GM12864 (cell line): Measurements from ENCODE around the gene GLT6D1.

ENCODE experiments used
- DNase-seq: peaks from one replicate; pipeline ENCODE4 v3.0.0-alpha.2; 2011; ENCODE audit warnings: low read depth
- H3K4me3 ChIP-seq: 2 replicates; pipeline ENCODE4 v1.5.1; 2011; ENCODE audit warnings: mild to moderate bottlenecking, low read depth, low read length, control low read depth
- TF ChIP-seq, protein P1 (sequence below): IDR thresholded peaks from 2 replicates; pipeline ENCODE4 v1.5.1; 2011; ENCODE audit warnings: low read depth, mild to moderate bottlenecking, moderate library complexity, low read length, control low read depth, inconsistent platforms; ENCODE audit errors: missing control alignments

GLT6D1 gene

DNA sequence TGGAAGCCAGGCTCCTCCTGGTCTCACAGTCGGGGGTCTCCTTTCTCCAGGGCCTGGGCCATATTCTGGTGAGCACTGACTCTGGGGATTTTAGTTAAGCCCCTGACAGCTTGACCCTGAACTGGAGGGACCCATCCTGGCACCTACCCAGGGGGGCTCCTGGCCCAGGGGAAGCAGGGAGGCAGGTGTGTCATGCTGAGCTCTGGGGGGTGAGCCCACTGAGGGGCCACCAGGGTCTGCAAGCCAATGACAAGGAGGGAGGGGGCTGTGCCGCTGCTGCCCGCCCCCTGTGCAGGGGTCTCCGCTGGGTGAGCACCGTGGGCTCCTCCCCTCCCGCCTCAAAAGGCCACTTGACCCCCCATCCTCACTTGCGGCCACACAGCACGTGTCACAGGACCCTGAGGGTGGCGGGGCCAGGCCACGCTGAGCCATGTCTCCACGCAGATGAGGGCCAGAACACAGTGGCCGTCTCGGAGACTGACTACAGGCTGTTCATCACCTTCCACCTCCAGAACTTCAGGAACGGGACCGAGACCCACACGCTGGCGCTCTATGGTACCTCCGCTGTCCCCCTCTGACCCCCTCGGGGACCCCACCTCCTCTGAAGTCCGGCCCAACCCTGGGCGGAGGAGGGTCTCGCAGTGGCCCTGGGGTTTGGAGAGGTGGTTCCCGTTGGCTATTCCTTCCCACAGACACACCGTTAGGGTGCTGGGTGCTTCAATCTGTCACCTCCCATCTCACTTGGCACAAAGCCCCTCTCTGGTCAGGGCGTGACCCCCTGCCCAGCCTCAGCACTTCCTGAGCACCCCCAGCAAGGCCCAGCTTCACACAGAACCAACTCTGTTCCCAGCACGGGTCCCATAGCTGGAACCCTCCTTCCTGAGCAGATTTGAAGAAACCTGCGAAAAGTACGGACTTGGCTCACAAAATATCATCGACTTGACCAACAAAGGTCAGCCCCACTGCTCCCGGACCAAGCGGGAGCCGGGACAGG, 25.8 kb upstream of the GLT6D1 start:
- TF ChIP-seq, protein P1, sequence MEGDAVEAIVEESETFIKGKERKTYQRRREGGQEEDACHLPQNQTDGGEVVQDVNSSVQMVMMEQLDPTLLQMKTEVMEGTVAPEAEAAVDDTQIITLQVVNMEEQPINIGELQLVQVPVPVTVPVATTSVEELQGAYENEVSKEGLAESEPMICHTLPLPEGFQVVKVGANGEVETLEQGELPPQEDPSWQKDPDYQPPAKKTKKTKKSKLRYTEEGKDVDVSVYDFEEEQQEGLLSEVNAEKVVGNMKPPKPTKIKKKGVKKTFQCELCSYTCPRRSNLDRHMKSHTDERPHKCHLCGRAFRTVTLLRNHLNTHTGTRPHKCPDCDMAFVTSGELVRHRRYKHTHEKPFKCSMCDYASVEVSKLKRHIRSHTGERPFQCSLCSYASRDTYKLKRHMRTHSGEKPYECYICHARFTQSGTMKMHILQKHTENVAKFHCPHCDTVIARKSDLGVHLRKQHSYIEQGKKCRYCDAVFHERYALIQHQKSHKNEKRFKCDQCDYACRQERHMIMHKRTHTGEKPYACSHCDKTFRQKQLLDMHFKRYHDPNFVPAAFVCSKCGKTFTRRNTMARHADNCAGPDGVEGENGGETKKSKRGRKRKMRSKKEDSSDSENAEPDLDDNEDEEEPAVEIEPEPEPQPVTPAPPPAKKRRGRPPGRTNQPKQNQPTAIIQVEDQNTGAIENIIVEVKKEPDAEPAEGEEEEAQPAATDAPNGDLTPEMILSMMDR: no peak
- H3K4me3 ChIP-seq: no peak overlapping the region
- no peak for DNase-seq

DNA sequence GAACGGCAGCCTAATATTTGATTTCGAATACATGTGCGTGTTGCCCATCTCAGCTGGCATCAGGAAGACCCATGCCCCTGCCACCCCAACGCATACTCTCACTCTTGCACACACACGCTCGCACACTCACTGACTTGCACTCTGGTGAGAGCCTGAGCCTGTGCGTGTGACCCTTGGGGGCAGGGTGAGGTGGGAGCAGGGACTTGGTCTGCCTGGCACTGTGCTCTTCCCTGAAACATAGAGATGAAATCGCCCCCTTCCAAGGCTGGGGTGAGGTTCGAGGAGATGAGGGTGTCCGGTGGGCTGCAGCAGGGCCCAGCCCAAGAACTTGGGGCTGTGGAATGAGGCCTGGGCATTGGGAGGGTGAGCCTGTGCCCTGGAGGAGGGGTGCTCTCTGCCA, 24.9 kb upstream of the GLT6D1 start:
- no peak for DNase-seq
- H3K4me3 ChIP-seq: no peak overlapping the region
- TF ChIP-seq, protein P1: no peak

DNA sequence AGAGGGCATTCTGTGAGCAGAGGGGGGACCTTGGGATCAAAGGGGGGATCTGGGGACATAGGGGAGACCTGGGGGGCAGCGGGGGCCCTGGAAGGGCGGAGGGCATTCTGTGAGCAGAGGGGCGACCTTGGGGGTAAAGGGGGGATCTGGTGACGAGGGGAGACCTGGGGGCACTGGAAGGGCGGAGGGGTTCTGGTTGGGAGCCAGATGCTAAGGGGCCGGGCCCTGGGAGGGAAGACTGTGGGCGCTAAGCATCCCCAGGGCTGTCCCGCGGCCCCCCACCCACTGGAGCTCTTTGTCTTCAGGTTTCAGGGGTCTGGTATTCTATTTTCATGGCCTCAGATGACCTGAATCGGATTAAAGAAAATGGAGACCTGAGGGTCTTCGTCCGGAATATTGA, 24.5 kb upstream of the GLT6D1 start:
- TF ChIP-seq, protein P1: no peak
- DNase-seq: no peak
- no peak overlapping the region for H3K4me3 ChIP-seq

DNA sequence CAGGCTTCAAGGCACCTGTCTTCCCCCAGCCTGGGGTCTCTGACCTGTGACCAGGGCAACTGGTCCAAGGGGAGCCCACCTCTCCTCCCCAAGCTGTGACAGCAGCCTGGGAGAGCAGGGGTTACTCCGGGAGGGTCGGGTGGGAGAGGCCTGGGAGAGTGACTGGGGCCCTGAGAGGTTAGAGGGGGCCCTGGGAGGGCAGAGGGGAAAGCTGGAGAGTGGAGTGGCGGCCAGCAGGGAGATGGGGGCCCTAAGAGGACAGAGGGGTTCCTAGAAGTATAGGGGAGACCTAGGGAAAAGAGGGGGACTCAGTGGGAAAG, 24.1 kb upstream of the GLT6D1 start:
- no peak for DNase-seq
- H3K4me3 ChIP-seq: no peak overlapping the region
- TF ChIP-seq, protein P1: no peak

DNA sequence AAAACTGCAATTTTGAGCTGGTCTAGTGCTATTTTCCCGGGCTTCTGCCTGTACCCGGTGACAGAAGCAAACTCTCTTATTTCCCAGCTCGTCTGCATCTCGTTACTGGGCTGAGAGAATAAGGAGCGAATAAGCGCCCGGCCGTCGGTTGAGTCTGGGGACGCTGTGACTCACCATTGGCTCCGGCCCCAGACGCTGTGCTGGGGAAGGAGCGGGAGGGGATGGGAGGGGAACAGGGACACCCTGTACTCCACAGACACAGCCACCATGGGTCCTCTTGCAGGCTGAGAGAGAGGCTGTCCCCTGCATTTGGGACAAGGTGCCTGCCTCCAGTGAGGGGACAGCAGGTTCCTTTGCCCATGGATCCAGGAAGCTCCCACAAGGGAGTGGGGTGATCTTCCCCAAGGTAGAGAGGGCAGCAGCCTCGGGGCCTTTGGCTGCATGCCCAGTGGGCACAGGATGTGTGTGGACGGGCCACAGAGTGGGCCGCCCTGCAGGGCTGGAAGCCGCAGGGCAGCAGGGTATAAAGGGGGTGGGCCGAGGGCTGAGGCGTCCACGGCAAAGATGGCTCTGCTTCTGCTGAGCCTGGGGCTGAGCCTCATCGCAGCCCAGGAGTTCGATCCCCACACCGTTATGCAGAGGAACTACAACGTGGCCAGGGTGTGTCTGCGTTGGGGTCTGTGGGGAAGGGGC, 23.6 kb upstream of the GLT6D1 start, which contains the start of gene LCN9:
Gene LCN9, plus strand, starts transcription at position 552 of the 693 bp plus-strand sequence. Its CDS starts 13 bp downstream, at position 565.
- no peak for DNase-seq
- no peak within 1 kb of the TSS for H3K4me3 ChIP-seq
- TF ChIP-seq, protein P1: no peak

DNA sequence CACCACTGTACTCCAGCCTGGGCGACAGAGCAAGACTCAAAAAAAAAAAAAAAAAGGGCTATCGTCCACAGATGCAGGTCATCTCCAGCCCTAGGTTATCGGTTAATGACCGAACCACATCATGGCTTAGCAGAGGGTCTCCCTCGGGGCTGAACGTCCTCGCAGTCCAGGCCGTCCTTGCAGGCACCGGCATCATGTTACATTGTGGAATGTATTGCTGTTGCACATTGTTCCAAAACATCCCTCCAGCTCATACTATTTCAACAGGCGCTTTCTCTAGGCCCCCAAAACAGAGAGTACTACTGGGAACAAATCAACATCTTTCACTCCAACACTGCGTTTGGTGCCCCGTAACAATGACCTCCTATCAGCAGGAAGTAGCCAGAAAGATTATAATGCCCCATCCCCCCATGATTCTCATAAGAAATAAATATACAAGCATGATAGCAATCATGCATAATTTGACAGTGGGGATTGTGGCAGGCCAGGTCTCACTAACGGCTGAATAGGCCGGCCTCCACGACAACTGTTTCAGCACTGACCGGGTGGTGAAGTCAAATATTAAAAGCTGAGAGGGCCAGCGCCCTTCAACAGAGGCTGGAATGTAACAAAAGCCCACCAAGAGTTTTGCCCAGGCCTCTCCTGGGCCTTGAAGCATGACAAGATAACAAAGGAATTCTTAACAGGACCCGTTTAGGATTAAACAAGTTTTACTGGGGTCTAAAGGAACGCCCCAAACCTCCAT, 22.6 kb upstream of the GLT6D1 start:
- H3K4me3 ChIP-seq: no peak overlapping the region
- no peak for DNase-seq
- TF ChIP-seq, protein P1: no peak
